Stimulated activated naive CD8-positive, alpha-beta T cell treated with anti-CD3 and anti-CD28 coated beads, Interleukin-15, amount 100 ng/mL, for 72 hours (primary cell): ENCODE results near the gene CLECL1.
"Not testable (repeated sequence)": the region's sequence is repeated elsewhere in the genome, so short reads cannot be mapped to it uniquely, and the experiment has no call there.

Experiments used
- ATAC-seq: fragments of 150-1000 bp; cut with Tn5 transposase; 2 replicates; pipeline ENCODE4 v1.10.0; 2021; ENCODE audit warnings: mild to moderate bottlenecking, moderate library complexity
- DNase-seq, 2 donors: peaks; one replicate each; pipeline ENCODE4 v3.0.0; 2021 to 2022
- H3K27ac Mint-ChIP-seq, 2 donors: one replicate each; pipeline ENCODE4 v1.8.0; 2022; ENCODE audit warnings: mild to moderate bottlenecking in 2 of 2, mixed read lengths in 2 of 2, moderate library complexity in 2 of 2
- H3K27me3 Mint-ChIP-seq: one replicate; pipeline ENCODE4 v1.8.0; 2022; ENCODE audit warnings: mixed read lengths
- H3K4me1 Mint-ChIP-seq: one replicate; pipeline ENCODE4 v1.8.0; 2022; ENCODE audit warnings: mild to moderate bottlenecking, mixed read lengths
- H3K4me3 Mint-ChIP-seq, 2 donors: one replicate each; pipeline ENCODE4 v1.8.0; 2022; ENCODE audit warnings: mild to moderate bottlenecking in 2 of 2, mixed read lengths in 2 of 2, moderate library complexity in 1 of 2
- H3K9me3 Mint-ChIP-seq, 2 donors: one replicate each; pipeline ENCODE4 v1.8.0; 2022; ENCODE audit warnings: mixed read lengths in 2 of 2

CLECL1 gene

DNA sequence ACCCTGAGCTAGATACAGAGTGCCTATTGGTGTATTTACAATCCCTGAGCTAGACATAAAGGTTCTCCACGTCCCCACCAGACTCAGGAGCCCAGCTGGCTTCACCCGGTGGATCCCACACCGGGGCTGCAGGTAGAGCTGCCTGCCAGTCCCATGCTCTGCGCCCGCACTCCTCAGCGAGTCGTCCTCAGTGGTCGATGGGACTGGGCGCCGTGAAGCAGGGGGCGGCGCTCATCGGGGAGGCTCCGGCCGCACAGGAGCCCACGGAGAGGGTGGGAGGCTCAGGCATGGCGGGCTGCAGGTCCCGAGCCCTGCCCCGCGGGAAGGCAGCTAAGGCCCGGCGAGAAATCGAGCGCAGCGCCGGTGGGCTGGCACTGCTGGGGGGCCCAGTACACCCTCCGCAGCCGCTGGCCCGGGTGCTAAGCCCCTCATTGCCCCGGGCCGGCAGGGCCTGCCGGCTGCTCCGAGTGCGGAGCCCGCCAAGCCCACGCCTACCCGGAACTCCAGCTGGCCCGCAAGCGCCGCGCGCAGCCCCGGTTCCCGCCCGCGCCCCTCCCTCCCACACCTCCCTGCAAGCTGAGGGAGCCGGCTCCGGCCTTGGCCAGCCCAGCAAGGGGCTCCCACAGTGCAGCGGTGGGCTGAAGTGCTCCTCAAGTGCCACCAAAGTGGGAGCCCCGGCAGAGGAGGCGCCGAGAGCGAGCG is 6.7 kb upstream of the CLECL1 start:
- peak overlapping the region; percentile 70 to 81 for H3K4me3 Mint-ChIP-seq
- not testable (repeated sequence) for H3K9me3 Mint-ChIP-seq, DNase-seq, ATAC-seq, H3K27me3 Mint-ChIP-seq
- H3K27ac Mint-ChIP-seq, result peak overlapping the region in 1 of 2 donors; percentile 86
- H3K4me1 Mint-ChIP-seq, result peaks cover 72% of the 10 kb centered on the region

DNA sequence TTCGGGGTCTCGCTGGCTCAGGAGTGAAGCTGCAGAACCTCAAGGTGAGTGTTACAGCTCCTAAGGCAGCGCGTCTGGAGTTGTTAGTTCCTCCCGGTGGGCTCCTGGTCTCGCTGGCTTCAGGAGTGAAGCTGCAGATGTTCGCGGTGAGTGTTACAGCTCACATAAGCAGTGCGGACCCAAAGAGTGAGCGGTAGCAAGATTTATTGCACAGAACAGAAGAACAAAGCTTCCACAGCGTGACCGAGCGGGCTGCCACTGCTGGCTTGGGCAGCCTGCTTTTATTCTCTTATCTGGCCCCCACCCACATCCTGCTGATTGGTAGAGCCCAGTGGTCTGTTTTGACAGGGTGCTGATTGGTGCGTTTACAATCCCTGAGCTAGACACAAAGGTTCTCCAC is 6.0 kb upstream of the CLECL1 start:
- peaks cover 72% of the 10 kb centered on the region for H3K4me1 Mint-ChIP-seq
- peak overlapping the region in 1 of 2 donors; percentile 43 for H3K27ac Mint-ChIP-seq
- H3K4me3 Mint-ChIP-seq, result peak overlapping the region; percentile 70 to 72
- ATAC-seq, H3K27me3 Mint-ChIP-seq, H3K9me3 Mint-ChIP-seq: not testable (repeated sequence)
- peak in 1 of 2 donors; percentile 35 for DNase-seq

DNA sequence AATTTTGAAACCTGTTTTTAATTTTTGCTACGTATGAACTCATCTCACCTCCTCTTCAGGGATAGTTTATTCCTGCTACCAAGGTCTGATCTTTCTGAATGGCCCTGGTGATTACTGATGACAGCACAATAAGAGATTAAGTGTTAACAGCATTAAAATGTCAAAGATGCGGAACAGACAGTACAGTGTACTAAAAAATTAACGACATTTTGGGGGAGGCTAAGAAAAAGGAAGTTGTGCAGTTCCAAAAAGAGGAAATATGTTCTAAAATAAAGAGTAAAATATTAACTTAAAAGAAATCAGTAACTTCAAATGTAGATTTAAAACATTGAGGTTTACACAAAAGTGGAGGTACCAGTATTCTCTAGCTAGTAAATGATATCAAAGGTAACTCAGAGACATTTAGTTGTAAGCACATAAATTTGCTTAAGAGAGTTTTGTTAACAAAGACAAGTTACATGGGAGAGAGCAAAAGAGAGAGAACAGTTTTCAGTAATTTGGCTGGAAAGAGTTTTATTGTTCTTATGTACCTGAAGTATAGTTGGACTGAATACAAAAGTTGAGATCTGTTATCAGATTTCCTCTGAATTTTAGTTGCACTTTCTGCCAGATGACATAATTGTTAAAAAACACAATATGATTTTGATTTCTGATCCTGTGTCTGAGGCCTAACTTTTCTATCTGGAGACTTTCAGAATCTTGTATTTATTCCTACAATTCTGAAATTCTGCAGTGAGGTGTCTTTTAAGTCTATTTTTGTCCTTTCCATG is 4.2 kb upstream of the CLECL1 start:
- peak overlapping the region; percentile 72 for H3K4me3 Mint-ChIP-seq
- ATAC-seq (no peak), DNase-seq (no peak)
- peaks cover 69% of the 10 kb centered on the region for H3K4me1 Mint-ChIP-seq
- peaks cover 4 to 7% of the 10 kb centered on the region in 2 donors for H3K9me3 Mint-ChIP-seq
- H3K27me3 Mint-ChIP-seq, result no peaks in the 10 kb centered on the region
- peak overlapping the region; percentile 62 to 79 for H3K27ac Mint-ChIP-seq

DNA sequence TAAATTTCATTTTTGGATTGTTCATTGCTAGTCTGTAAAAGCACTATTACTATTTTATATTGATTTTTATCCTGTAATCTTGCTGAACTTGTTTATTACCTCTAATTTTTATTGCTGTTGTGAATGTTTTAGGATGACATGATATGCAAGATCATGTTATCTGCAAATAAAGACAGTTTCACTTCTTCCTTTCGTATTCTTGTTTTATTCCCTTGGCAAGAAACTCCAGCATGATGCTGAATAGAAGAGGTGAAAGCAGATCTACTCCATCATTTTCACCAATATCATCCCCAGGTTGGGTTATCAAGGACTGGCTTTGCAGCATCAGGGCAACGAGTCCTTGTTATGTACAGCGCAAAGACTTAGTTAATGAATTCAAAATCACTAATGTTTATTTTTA is 2.7 kb upstream of the CLECL1 start:
- H3K4me1 Mint-ChIP-seq, result peaks cover 71% of the 10 kb centered on the region
- H3K9me3 Mint-ChIP-seq, result peaks cover 2 to 6% of the 10 kb centered on the region in 2 donors
- H3K27me3 Mint-ChIP-seq, result no peaks in the 10 kb centered on the region
- ATAC-seq, result no peak
- DNase-seq, result no peak
- no peak overlapping the region for H3K4me3 Mint-ChIP-seq
- no peak overlapping the region for H3K27ac Mint-ChIP-seq

DNA sequence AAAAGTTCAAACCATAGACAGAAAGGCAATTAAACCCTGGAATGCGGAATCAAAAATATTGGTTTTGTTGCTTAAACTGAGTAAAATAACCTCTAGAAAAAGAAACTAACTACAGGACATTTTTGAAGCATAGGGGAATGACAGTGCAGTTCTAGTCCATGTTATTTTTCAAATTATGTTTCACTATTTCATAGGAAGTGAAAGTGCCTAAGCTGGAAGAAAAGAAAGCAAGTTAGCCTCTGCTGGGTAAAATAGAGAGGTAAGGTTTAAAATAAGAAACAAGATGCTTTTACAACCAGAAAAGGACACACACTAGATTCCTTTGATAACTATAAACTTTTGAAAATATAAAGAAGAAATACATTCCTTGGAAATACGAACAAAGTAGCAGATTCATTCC is 1.1 kb downstream of the CLECL1 start:
- peaks cover 47% of the 10 kb centered on the region for H3K4me1 Mint-ChIP-seq
- ATAC-seq, result peak; percentile 55

DNA sequence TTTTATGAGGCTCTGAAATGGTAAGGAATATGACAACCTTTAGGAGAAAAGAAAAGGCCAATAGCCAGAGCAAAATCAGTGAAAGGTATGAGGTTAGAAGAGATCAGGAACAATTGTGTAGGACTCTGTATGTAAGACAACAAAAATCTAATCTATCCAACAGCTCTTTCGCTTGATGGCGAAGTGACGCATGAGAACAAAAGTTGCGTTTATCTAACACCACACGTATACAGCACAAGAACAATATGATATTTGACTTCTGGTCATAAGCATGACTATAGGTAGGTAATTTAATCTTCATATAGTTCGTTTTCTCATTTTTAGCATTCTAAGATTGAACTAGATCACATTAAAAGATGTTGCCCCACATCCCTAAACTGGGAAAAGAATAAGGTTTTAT is 1.5 kb downstream of the CLECL1 start:
- Mint-ChIP-seq H3K4me1 (peaks cover 43% of the 10 kb centered on the region), H3K9me3 (no peaks in the 10 kb centered on the region), H3K27ac (peak overlapping the region; percentile 74 to 92), H3K27me3 (no peaks in the 10 kb centered on the region), H3K4me3 (peak overlapping the region; percentile 53 to 86)
- no peak for DNase-seq
- ATAC-seq, result no peak

More for the DNA sequence above, 1.1 kb downstream of the CLECL1 start:
- Mint-ChIP-seq H3K4me3 (peak overlapping the region; percentile 53 to 86), H3K27me3 (no peaks in the 10 kb centered on the region), H3K27ac (peak overlapping the region; percentile 74 to 92), H3K9me3 (no peaks in the 10 kb centered on the region)
- no peak for DNase-seq

DNA sequence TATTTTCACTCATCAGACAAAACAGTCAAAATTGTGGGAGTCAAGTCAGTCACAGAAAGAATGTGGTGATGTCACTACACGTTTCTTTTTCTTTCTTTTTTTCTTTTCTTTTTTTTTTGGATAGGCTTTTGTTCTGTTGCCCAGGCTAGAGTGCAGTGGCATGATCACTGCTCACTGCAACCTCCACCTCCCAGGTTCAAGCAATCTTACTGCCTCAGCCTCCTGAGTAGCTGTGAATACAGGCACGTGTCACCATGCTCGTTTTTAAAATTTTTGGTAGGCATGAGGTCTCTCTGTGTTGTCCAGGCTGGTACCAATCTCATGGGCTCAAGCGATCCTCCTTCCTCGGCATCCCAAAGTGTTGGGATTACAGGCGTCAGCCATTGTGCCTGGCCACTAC is 2.3 kb downstream of the CLECL1 start:
- Mint-ChIP-seq H3K4me3 (peak overlapping the region; percentile 24 to 86), H3K4me1 (peaks cover 39% of the 10 kb centered on the region), H3K27me3 (no peaks in the 10 kb centered on the region), H3K27ac (no peak overlapping the region), H3K9me3 (no peaks in the 10 kb centered on the region)
- DNase-seq, result no peak
- ATAC-seq, result no peak

DNA sequence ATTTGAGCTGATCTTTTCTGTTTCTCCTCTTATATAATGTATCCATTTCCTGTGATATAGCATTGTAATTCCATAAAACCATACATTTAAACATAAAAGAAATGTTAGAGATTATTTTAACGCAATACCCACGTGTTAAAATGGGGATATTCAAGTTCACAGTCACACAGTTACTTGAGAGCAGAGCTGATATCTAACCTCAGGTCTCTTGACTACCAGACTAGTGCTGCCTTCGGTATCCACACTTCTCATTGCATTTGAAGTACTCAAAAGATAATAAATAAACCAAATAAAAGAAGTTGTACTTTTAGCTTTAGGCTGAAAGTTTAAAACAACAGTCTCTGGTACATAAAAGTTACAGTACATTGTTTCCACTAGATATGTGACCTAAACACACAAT is 2.9 kb downstream of the CLECL1 start:
- Mint-ChIP-seq H3K27ac (peak overlapping the region in 1 of 2 donors; percentile 46), H3K4me3 (peak overlapping the region in 1 of 2 donors; percentile 60), H3K4me1 (peaks cover 39% of the 10 kb centered on the region), H3K9me3 (no peaks in the 10 kb centered on the region), H3K27me3 (no peaks in the 10 kb centered on the region)
- ATAC-seq (no peak), DNase-seq (no peak)

DNA sequence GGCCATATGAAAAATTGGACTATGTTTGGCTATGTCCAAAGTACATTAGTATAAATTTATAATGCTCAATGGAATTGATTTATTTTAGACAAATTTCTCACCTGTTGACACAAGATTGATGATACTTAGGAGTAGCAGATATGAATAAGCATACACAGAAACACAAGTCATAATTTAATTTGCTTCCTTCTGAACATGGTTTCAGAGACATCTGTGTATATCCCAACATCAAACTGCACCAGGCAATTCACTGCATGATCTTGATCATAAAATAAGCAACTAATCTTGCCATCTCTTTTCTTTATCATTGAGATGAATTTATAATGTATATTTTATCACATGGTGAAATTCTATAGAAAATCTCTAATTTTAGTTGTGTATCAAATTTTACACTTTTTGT is 3.8 kb downstream of the CLECL1 start:
- H3K27me3 Mint-ChIP-seq, result no peaks in the 10 kb centered on the region
- peaks cover 36% of the 10 kb centered on the region for H3K4me1 Mint-ChIP-seq
- no peak overlapping the region for H3K4me3 Mint-ChIP-seq
- no peak overlapping the region for H3K27ac Mint-ChIP-seq
- ATAC-seq, result no peak
- no peaks in the 10 kb centered on the region for H3K9me3 Mint-ChIP-seq
- DNase-seq, result no peak

DNA sequence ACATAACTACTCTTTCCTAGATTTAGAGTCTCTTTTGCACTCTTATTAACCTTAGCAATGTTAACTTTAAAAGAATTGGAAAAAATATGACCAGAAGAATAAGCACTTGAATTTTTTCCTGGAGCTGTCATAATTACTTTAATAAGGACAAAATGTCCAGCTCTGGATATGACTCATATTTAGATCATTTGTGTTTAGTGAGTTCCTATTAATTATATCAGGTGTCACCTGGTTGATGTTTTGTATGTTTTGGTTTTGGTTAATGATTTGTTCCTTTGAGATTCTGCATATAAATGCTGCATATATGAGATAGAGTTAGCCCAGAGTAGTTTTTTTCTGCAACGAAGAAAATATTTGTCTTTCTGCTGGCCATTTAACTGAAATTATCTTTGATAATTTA is 5.1 kb downstream of the CLECL1 start:
- ATAC-seq (no peak), DNase-seq (no peak)
- Mint-ChIP-seq H3K4me3 (no peak overlapping the region), H3K27ac (no peak overlapping the region), H3K9me3 (no peaks in the 10 kb centered on the region), H3K27me3 (no peaks in the 10 kb centered on the region), H3K4me1 (peaks cover 23% of the 10 kb centered on the region)

DNA sequence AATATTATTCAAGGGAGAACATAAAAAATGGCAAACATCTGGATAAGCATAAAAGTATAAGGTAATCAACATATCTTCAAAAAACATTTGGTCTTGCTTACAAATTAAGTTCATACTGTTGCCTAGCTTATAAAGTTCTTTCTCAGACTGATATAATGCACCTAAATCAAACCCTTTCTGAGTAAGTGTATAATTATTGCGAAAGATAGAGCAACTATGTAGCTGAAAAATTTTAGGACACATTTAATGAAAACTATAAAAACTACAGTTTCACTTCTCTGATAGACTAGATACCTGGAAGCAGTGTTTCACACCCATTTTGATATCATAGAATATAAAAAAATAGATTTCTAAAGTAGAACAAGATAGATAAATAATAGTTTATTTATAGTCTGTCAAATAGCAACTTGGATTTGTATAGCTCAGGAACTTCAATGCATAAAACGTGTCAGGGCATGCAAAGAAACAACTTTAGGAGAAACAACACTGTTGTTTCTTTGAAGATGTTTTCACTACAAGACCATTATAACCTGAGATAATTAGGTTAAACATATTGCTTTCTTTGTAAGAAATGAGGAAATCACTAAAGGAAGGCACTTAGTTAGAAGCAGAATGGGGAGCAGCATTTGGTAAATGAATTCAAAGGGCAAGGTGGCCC is 7.6 kb downstream of the CLECL1 start:
- Mint-ChIP-seq H3K4me1 (peaks cover 26% of the 10 kb centered on the region), H3K27me3 (no peaks in the 10 kb centered on the region), H3K27ac (no peak overlapping the region), H3K9me3 (no peaks in the 10 kb centered on the region), H3K4me3 (no peak overlapping the region)
- ATAC-seq, result no peak
- no peak for DNase-seq

DNA sequence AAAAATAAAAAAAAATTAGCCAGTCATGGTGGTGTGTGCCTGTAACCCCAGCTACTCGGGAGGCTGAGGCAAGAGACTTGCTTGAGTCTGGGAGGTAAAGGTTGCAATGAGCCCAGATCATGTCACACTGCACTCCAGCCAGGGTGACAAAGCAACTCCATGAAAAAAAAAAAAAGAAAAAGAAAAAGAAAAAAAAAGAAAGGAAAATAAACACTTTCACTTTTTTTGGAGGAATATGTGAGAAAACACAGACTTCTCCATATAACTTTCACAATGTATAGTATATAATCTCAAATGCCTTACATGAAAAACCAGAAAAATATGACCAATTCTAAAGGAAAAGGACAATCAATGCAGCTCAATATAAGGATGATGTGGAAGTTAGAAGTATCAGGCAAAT is 8.9 kb downstream of the CLECL1 start:
- no peaks in the 10 kb centered on the region for H3K9me3 Mint-ChIP-seq
- DNase-seq (no peak), ATAC-seq (no peak)
- H3K4me3 Mint-ChIP-seq, result no peak overlapping the region
- no peak overlapping the region for H3K27ac Mint-ChIP-seq
- H3K4me1 Mint-ChIP-seq, result peaks cover 29% of the 10 kb centered on the region
- no peaks in the 10 kb centered on the region for H3K27me3 Mint-ChIP-seq

DNA sequence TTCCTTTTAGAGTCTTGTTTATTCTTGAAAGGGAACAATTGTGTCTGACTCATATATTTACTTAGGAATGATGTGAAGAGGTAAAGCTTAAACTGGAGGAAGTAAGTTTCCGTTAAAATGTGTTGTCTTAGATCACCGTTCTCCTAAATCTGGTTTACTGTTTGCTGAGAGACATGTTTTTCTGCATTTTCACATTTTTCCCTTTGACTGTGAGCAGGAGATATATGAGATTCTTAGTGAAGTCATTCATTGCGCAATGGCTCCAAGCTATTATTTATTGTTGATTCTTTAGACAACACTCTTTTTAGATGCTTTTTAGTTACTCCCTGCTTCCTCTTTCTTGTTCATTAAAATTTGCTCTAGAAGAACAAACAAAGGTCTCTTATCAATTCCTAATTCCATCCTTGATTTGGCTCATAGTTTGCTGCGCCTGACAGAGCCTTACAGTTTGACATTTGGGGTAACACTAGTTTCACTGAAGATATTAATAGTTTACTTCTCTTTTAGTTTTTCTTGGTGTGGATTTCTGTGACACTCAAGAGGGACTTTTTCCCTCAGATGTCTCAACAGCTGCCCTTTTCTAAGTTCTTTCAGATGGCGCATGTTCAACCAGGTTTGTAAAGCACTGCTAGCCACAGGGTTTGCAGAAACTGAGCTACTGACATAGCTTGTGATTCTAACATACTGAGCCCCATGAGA is 11.4 kb downstream of the CLECL1 start:
- Mint-ChIP-seq H3K27ac (no peak overlapping the region), H3K9me3 (no peaks in the 10 kb centered on the region), H3K27me3 (no peaks in the 10 kb centered on the region), H3K4me1 (peaks cover 29% of the 10 kb centered on the region), H3K4me3 (no peak overlapping the region)
- DNase-seq (no peak), ATAC-seq (no peak)

DNA sequence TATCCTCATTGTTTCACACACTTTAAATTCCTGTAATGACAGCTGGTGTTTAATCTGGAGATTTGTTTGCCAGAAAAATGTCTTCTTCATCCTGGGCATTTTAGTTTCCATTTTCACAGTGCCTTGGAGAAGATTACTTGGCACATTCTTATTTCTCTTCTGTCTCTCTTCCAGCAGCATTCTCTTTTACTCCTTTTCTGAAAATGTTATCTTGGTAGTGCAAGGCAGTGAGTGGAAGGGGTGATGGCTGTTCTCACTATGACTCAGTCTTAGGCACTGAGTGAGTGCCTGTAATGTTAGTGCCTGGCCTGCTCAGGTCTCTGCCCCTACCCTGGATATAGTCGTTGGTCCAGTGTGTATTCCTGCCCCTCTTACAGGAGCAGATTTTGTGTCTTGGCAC is 13.1 kb downstream of the CLECL1 start:
- H3K9me3 Mint-ChIP-seq, result no peaks in the 10 kb centered on the region
- peak; percentile 87 for ATAC-seq
- H3K27me3 Mint-ChIP-seq, result no peaks in the 10 kb centered on the region
- peaks cover 40% of the 10 kb centered on the region for H3K4me1 Mint-ChIP-seq
- peak overlapping the region in 1 of 2 donors; percentile 13 for H3K27ac Mint-ChIP-seq
- no peak for DNase-seq
- H3K4me3 Mint-ChIP-seq, result no peak overlapping the region

DNA sequence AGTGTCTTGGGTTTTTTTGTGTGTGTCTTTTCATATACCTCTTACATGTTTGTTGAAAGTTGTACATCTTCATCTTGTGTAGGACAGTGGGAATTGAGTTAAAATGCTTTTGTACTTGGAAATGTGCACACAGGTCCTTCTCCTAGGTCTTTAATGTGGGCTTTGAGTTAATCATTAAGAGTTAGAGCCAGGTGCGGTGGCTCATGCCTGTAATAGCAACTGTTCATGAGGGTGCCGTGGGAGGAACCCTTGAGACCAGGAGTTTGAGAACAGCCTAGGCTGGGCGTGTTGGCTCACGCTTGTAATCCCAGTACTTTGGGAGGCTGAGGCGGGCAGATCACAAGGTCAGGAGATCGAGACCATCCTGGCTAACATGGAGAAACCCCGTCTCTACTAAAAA is 13.9 kb downstream of the CLECL1 start:
- no peak for DNase-seq
- H3K4me1 Mint-ChIP-seq, result peaks cover 40% of the 10 kb centered on the region
- no peaks in the 10 kb centered on the region for H3K27me3 Mint-ChIP-seq
- no peak overlapping the region for H3K4me3 Mint-ChIP-seq
- H3K9me3 Mint-ChIP-seq, result no peaks in the 10 kb centered on the region
- ATAC-seq, result no peak
- no peak overlapping the region for H3K27ac Mint-ChIP-seq
